ENCODE measurements around the gene LRP2BP. TPM values are rescaled to one million over a fixed set of nuclear protein-coding genes. Genes with fewer than 3 reads are reported as not detected.

Gene LRP2BP
- polyA plus RNA-seq (2012; ENCODE audit: insufficient read length, low read depth): 0.13 TPM

- TF ChIP-seq, protein P1, sequence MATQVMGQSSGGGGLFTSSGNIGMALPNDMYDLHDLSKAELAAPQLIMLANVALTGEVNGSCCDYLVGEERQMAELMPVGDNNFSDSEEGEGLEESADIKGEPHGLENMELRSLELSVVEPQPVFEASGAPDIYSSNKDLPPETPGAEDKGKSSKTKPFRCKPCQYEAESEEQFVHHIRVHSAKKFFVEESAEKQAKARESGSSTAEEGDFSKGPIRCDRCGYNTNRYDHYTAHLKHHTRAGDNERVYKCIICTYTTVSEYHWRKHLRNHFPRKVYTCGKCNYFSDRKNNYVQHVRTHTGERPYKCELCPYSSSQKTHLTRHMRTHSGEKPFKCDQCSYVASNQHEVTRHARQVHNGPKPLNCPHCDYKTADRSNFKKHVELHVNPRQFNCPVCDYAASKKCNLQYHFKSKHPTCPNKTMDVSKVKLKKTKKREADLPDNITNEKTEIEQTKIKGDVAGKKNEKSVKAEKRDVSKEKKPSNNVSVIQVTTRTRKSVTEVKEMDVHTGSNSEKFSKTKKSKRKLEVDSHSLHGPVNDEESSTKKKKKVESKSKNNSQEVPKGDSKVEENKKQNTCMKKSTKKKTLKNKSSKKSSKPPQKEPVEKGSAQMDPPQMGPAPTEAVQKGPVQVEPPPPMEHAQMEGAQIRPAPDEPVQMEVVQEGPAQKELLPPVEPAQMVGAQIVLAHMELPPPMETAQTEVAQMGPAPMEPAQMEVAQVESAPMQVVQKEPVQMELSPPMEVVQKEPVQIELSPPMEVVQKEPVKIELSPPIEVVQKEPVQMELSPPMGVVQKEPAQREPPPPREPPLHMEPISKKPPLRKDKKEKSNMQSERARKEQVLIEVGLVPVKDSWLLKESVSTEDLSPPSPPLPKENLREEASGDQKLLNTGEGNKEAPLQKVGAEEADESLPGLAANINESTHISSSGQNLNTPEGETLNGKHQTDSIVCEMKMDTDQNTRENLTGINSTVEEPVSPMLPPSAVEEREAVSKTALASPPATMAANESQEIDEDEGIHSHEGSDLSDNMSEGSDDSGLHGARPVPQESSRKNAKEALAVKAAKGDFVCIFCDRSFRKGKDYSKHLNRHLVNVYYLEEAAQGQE (IDR thresholded peaks at IDR 0.05; ENCODE audit: insufficient read depth in 1 of 2, low read depth in 2 of 2, low read length in 2 of 2): no peak
- TF ChIP-seq SIN3A (IDR thresholded peaks at IDR 0.05; ENCODE audit: borderline replicate concordance, insufficient read depth, low read length) (no peak), POLR2AphosphoS5 (IDR thresholded peaks at IDR 0.05; ENCODE audit: low read depth, low read length) (no peak), TAF1 (IDR thresholded peaks at IDR 0.05; ENCODE audit: borderline replicate concordance, insufficient read depth, low read length) (no peak), FOXP2 (optimal IDR thresholded peaks at IDR 0.05; ENCODE audit: borderline replicate concordance, extremely low read depth, extremely low read length, insufficient read depth) (no peak)
Measured at GRCh38 chr4:185395238-185395955, at the start of gene LRP2BP. Gene LRP2BP, minus strand, starts transcription at chr4:185395924. Its CDS starts 17,738 bp downstream, at chr4:185378186.

GRCh38 chr4:185445209-185445608, 49.5 kb upstream of the LRP2BP start:
- no peak for TF ChIP-seq POLR2AphosphoS5 (IDR thresholded peaks at IDR 0.05; ENCODE audit: low read depth, low read length)
- TF ChIP-seq TAF1 (IDR thresholded peaks at IDR 0.05; ENCODE audit: borderline replicate concordance, insufficient read depth, low read length): no peak
- TF ChIP-seq, protein P1 (IDR thresholded peaks at IDR 0.05; ENCODE audit: insufficient read depth in 1 of 2, low read depth in 2 of 2, low read length in 2 of 2): no peak
- no peak for TF ChIP-seq FOXP2 (optimal IDR thresholded peaks at IDR 0.05; ENCODE audit: borderline replicate concordance, extremely low read depth, extremely low read length, insufficient read depth)
- no peak for TF ChIP-seq SIN3A (IDR thresholded peaks at IDR 0.05; ENCODE audit: borderline replicate concordance, insufficient read depth, low read length)

GRCh38 chr4:185441479-185441878, 45.8 kb upstream of the LRP2BP start:
- TF ChIP-seq SIN3A (IDR thresholded peaks at IDR 0.05; ENCODE audit: borderline replicate concordance, insufficient read depth, low read length): no peak
- TF ChIP-seq, protein P1 (IDR thresholded peaks at IDR 0.05; ENCODE audit: insufficient read depth in 1 of 2, low read depth in 2 of 2, low read length in 2 of 2): no peak
- no peak for TF ChIP-seq TAF1 (IDR thresholded peaks at IDR 0.05; ENCODE audit: borderline replicate concordance, insufficient read depth, low read length)
- no peak for TF ChIP-seq FOXP2 (optimal IDR thresholded peaks at IDR 0.05; ENCODE audit: borderline replicate concordance, extremely low read depth, extremely low read length, insufficient read depth)
- no peak for TF ChIP-seq POLR2AphosphoS5 (IDR thresholded peaks at IDR 0.05; ENCODE audit: low read depth, low read length)

- no peak for TF ChIP-seq TAF1 (IDR thresholded peaks at IDR 0.05; ENCODE audit: borderline replicate concordance, insufficient read depth, low read length)
- no peak for TF ChIP-seq FOXP2 (optimal IDR thresholded peaks at IDR 0.05; ENCODE audit: borderline replicate concordance, extremely low read depth, extremely low read length, insufficient read depth)
- TF ChIP-seq POLR2AphosphoS5 (IDR thresholded peaks at IDR 0.05; ENCODE audit: low read depth, low read length): no peak
- TF ChIP-seq SIN3A (IDR thresholded peaks at IDR 0.05; ENCODE audit: borderline replicate concordance, insufficient read depth, low read length): no peak
- TF ChIP-seq, protein P1 (IDR thresholded peaks at IDR 0.05; ENCODE audit: insufficient read depth in 1 of 2, low read depth in 2 of 2, low read length in 2 of 2): no peak
Measured at GRCh38 chr4:185437809-185438208, 42.1 kb upstream of the LRP2BP start.
